Fibroblast of villous mesenchyme (primary cell): ENCODE measurements around the gene ROCK2. TPM values are rescaled to one million over a fixed set of nuclear protein-coding genes. Genes with fewer than 3 reads are reported as not detected.

Source experiments
- DNase-seq: peaks from one replicate; pipeline ENCODE4 v3.0.0-alpha.2; 2010; ENCODE audit warnings: low read depth
- H3K4me3 ChIP-seq: 2 replicates; pipeline ENCODE4 v1.5.1; 2011; ENCODE audit warnings: low read depth, mild to moderate bottlenecking, low read length
- total RNA-seq: library from RNA; depleted of rRNA; stranded (reverse); fragments of >200 nt; gene quantifications from 2 replicates; pipeline ENCODE4 v1.2.3, GENCODE V29; 2012
- TF ChIP-seq, protein P1 (sequence below): IDR thresholded peaks from 2 replicates; pipeline ENCODE4 v1.5.1; 2012; ENCODE audit warnings: low read depth, mild to moderate bottlenecking, low read length; ENCODE audit not compliant: insufficient read depth

ROCK2 gene
- total RNA-seq, 1 donor, result 54.0 TPM

DNA sequence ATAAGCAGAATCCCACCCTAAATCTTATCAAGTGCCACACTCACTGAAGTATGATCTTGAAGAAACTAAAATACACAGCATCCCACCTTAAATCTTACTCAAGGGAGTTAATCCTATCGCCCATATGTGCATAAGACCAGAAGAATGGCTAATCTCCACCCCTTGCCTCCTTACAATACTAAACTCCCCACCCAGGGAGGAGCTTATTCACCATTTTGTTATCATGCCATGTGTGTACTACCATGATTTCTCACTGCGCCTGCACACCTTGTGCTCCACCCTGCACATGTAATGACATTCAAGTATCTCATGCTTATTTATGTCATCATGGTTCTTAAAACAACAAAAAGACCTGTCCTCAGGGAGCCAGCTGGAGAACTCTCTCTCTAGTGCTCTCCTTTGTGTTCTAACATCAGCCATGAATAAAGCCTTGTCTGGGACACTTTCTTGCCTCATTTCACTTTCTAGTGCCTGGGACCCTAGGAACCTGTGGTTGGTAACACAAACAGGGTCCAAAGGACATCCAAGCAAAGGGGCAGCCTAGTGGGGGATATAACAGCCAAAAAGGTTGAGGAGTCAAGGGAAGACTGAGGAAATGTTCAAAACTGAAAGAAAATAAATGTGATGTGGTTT is 101.8 kb downstream of the ROCK2 start:
- H3K4me3 ChIP-seq, result no peak overlapping the region
- DNase-seq, result no peak
- TF ChIP-seq, protein P1, sequence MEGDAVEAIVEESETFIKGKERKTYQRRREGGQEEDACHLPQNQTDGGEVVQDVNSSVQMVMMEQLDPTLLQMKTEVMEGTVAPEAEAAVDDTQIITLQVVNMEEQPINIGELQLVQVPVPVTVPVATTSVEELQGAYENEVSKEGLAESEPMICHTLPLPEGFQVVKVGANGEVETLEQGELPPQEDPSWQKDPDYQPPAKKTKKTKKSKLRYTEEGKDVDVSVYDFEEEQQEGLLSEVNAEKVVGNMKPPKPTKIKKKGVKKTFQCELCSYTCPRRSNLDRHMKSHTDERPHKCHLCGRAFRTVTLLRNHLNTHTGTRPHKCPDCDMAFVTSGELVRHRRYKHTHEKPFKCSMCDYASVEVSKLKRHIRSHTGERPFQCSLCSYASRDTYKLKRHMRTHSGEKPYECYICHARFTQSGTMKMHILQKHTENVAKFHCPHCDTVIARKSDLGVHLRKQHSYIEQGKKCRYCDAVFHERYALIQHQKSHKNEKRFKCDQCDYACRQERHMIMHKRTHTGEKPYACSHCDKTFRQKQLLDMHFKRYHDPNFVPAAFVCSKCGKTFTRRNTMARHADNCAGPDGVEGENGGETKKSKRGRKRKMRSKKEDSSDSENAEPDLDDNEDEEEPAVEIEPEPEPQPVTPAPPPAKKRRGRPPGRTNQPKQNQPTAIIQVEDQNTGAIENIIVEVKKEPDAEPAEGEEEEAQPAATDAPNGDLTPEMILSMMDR, result no peak

DNA sequence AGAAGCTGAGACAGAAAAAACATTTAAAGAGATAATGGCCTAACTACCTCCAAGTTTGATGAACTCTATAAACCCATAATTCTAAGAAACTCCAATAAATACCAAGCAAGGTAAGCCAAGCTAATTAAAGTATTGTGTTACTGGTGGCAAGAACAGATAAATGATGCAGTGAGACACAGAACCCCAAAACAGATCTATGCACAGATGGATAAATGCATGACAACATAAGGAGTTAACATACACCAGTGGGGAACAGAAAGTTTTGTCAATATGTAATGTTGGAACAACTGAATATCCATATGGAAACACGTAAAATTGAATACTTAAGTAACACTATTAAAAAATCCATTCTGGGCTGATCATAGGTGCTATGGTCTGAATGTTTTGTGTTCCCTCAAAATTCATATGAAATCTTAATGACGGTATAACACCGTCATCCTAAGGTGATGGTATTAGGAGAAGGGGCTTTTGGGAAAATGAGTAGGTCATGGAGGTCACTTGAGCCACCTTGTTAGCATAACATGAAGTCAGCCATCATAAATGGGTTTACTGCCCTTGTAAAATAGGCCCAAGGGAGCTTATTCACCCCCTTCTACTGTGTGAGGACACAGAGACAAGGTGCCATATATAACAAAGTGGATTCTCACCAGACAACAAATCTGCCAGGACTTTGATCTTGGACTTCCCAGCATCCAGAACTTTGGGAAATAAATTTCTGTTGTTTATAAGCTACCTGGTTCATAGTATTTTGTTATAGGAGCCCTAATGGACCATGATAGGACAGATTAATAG is 102.8 kb downstream of the ROCK2 start:
- H3K4me3 ChIP-seq, result no peak overlapping the region
- DNase-seq, result no peak
- TF ChIP-seq, protein P1, result no peak

DNA sequence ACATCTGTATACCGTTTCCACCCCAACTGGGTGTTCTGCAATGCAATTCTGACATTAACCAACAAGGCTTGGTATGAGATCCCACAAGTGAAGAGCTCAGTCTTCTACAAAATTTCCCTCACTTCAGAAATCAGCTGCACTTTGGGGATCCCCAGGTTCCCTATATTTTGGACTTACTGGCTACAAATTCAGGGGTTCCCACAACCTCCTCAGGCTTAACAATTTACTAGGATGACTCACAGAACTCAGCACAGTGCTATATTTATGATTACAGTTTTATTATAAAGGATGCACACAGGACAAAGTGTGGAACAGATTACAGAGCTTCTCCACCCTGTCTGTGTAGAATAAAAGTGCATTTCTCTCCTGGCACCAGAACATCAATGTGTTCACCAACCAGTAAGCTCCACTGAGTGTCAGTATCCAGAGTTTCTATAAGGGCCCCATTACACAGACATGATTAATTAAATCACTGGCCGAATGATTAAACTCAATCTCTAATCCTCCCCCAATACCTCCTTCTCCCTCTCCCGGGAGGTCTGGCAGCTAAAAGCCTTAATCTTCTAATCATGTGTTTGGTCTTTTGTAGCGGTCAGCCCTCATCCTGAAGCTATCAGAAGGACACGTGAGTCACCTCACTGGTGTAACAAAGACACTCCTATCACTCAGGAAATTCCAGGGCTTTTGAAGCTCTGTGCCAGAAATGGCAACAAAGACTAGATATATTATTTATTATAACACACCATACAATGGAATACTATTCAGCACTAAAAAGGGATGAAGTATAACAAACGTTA is 104.6 kb downstream of the ROCK2 start:
- peak; percentile 31 for DNase-seq
- H3K4me3 ChIP-seq, result no peak overlapping the region
- TF ChIP-seq, protein P1, result no peak

DNA sequence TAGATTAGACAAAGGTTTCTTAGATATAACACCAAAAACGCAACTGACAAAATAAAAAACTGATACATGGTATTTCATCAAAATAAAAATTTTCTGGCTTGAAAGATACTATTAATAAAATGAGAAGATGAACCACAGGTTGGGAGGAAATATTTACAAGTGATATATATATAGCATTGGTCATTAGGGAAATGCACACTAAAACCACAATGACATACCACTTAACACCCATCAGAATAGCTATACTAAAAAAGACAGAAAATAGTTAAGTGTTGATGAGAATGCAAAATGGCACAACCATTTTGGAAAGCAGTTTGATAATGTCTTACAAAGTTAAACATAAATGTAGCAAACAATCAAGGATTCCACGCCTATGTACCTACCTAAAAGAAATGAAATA is 105.3 kb downstream of the ROCK2 start:
- H3K4me3 ChIP-seq, result no peak overlapping the region
- TF ChIP-seq, protein P1, result no peak
- no peak for DNase-seq

DNA sequence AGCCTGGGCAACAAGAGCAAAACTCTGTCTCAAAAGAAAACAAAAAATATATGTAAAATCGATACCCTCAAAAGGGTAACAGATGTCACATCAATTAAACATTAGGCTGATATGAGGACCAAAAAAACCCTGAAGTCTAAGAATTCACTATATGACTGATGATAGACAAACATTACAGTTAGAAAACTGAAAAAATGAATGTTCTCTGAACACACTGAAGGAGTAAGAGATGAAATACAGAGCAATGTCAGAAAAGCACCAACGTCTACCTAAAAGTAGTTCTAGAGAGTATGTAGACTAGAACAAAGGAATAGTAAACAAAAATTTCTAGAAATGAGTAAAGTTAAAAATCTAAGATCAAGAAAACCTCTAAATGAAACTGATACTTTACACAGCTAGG is 107.3 kb downstream of the ROCK2 start:
- TF ChIP-seq, protein P1, result no peak
- H3K4me3 ChIP-seq, result no peak overlapping the region
- no peak for DNase-seq

DNA sequence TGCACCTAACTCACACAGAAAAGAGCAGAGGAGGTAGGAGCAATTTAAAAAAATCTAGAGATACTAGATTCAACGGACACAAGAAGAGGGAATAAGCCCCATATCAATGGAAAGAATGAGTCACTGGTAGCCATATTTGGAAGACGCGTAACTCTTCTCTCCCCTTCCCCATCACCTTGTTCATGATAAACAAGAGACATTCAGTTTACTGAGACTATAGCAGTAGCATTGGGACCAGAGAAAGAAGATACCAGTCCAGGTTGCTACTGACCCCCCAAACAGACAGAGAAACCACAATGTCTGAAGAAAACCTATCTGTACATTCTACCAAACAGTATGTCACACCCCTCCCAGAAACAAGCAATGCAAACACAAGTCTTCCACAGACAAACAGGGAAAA is 108.1 kb downstream of the ROCK2 start:
- TF ChIP-seq, protein P1, result no peak
- H3K4me3 ChIP-seq, result no peak overlapping the region
- peak; percentile 13 for DNase-seq
